GM06990 (cell line): Measurements from ENCODE around the gene ALDH1B1.
A peak's percentile ranks its signal among the peaks of the same experiment; 100 is the strongest.

ENCODE experiments used
- DNase-seq: peaks from one replicate; pipeline ENCODE4 v3.0.0-alpha.2; 2011; ENCODE audit not compliant: insufficient read length; ENCODE audit errors: extremely low read depth
- H3K27me3 ChIP-seq: replicated peaks from 2 replicates; pipeline ENCODE4 v1.6.0; 2011; ENCODE audit warnings: low read length; ENCODE audit not compliant: control insufficient read depth, insufficient read depth
- H3K36me3 ChIP-seq: 2 replicates; pipeline ENCODE4 v1.5.1; 2011; ENCODE audit warnings: low read length; ENCODE audit not compliant: control insufficient read depth, insufficient read depth
- H3K4me3 ChIP-seq: replicated peaks from 2 replicates; pipeline ENCODE4 v1.5.1; 2011; ENCODE audit warnings: low read depth, mild to moderate bottlenecking, control low read depth, low read length
- TF ChIP-seq, protein P1 (sequence below): IDR thresholded peaks from 2 replicates; pipeline ENCODE4 v1.5.1; 2011; ENCODE audit warnings: low read length, control low read depth, mild to moderate bottlenecking, inconsistent platforms; ENCODE audit not compliant: insufficient read depth, poor library complexity, severe bottlenecking

ALDH1B1 gene

DNA sequence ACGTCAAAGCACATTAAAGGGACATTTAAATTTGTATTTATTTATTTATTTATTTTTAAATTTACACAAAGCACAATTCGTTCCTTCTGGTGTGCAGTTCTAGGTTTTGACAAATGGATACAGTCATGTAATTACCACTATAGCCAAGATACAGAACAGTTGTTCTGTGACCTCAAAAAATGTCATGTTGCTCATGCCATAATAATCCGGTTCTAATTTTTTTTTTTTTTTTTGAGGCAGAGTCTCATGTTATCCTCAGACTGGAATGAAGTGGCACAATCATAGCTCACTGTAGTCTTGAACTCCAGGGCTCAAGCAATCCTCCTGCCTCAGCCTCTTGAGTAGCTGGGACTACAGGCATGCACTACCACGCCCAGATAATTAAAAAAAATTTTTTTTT is 24.0 kb downstream of the ALDH1B1 start:
- TF ChIP-seq, protein P1, sequence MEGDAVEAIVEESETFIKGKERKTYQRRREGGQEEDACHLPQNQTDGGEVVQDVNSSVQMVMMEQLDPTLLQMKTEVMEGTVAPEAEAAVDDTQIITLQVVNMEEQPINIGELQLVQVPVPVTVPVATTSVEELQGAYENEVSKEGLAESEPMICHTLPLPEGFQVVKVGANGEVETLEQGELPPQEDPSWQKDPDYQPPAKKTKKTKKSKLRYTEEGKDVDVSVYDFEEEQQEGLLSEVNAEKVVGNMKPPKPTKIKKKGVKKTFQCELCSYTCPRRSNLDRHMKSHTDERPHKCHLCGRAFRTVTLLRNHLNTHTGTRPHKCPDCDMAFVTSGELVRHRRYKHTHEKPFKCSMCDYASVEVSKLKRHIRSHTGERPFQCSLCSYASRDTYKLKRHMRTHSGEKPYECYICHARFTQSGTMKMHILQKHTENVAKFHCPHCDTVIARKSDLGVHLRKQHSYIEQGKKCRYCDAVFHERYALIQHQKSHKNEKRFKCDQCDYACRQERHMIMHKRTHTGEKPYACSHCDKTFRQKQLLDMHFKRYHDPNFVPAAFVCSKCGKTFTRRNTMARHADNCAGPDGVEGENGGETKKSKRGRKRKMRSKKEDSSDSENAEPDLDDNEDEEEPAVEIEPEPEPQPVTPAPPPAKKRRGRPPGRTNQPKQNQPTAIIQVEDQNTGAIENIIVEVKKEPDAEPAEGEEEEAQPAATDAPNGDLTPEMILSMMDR: no peak
- Histone ChIP-seq H3K27me3 (no peaks in the 10 kb centered on the region; the same call in 1 of the 2 replicates), H3K4me3 (no peak overlapping the region)

GRCh38 chr9:38417003-38417945 is 24.8 kb downstream of the ALDH1B1 start:
- no peaks in the 10 kb centered on the region; the same call in 1 of the 2 replicates for H3K27me3 ChIP-seq
- H3K36me3 ChIP-seq: no peaks in the 10 kb centered on the region
- TF ChIP-seq, protein P1: peak; percentile 77
- H3K4me3 ChIP-seq: no peak overlapping the region
- DNase-seq: no peak

More for the DNA sequence above, 24.0 kb downstream of the ALDH1B1 start:
- no peak for DNase-seq
- H3K36me3 ChIP-seq: no peaks in the 10 kb centered on the region

GRCh38 chr9:38418366-38418765 is 25.9 kb downstream of the ALDH1B1 start:
- Histone ChIP-seq H3K27me3 (no peaks in the 10 kb centered on the region; the same call in 1 of the 2 replicates), H3K4me3 (no peak overlapping the region), H3K36me3 (no peaks in the 10 kb centered on the region)
- TF ChIP-seq, protein P1: no peak
- no peak for DNase-seq

GRCh38 chr9:38419181-38419580 is 26.7 kb downstream of the ALDH1B1 start:
- no peak for DNase-seq
- no peak overlapping the region for H3K4me3 ChIP-seq
- no peaks in the 10 kb centered on the region for H3K36me3 ChIP-seq
- H3K27me3 ChIP-seq: no peaks in the 10 kb centered on the region; the same call in 1 of the 2 replicates
- TF ChIP-seq, protein P1: no peak

GRCh38 chr9:38421498-38422211 is 29.2 kb downstream of the ALDH1B1 start:
- Histone ChIP-seq H3K36me3 (no peaks in the 10 kb centered on the region), H3K4me3 (no peak overlapping the region), H3K27me3 (peaks cover 1% of the 10 kb centered on the region; the same call in 1 of the 2 replicates)
- DNase-seq: no peak
- TF ChIP-seq, protein P1: no peak
